GM12874 (cell line): ENCODE data around the gene WBP4.

ENCODE experiments used
- CTCF ChIP-seq: IDR thresholded peaks from 2 replicates; pipeline ENCODE4 v1.5.1; 2011; ENCODE audit warnings: low read depth, mild to moderate bottlenecking, control low read depth, low read length, moderate library complexity; ENCODE audit not compliant: insufficient read depth

WBP4 gene

GRCh38 chr13:41034382-41034781, 26.9 kb upstream of the WBP4 start:
- no peak for TF ChIP-seq CTCF

GRCh38 chr13:41034881-41035280, 26.4 kb upstream of the WBP4 start:
- TF ChIP-seq CTCF: no peak

- TF ChIP-seq CTCF: no peak
Observed at GRCh38 chr13:41039746-41040145, 21.6 kb upstream of the WBP4 start.

- TF ChIP-seq CTCF: no peak
Observed at GRCh38 chr13:41040584-41041334, 20.6 kb upstream of the WBP4 start.

- no peak for TF ChIP-seq CTCF
Observed at GRCh38 chr13:41048640-41049039, 12.7 kb upstream of the WBP4 start.

- TF ChIP-seq CTCF: no peak
Observed at GRCh38 chr13:41049480-41050440, 11.5 kb upstream of the WBP4 start.

GRCh38 chr13:41052441-41052840, 8.9 kb upstream of the WBP4 start:
- no peak for TF ChIP-seq CTCF
